ENCODE data around the gene ITPRID2. TPM values are rescaled to one million over a fixed set of nuclear protein-coding genes. Genes with fewer than 3 reads are reported as not detected.
A peak's percentile ranks its signal among the peaks of the same experiment; 100 is the strongest.

ITPRID2 gene
- total RNA-seq, 1 donor from 2014 or later, result 64.1 TPM

DNA sequence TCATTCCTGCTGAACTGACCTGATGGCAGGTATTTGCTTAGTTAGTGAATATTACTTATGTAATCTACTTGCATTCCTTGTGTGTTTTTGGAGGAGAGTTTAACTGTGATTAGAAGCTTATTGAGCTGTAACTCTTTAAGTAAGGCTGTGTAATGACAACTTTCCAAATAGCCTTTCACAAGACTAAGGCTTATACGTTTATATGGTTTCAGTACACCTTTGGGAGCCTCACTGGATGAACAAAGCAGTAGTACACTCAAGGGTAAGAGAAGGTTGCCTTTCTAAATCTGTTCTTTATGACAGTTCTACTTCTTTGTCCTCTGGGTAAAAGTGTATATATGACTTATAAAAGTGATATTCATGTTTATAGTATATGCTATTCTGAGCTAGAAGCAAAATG lies 4.3 kb downstream of the ITPRID2 start:
- Histone ChIP-seq H3K4me3 (peak overlapping the region in 1 of 2 donors; percentile 14), H3K4me1 (peaks cover 48% of the 10 kb centered on the region)
- intact Hi-C loops (cut with DNase I), result no loop called here

GRCh38 chr2:181896286-181896685 lies 4.8 kb downstream of the ITPRID2 start:
- intact Hi-C loops (cut with DNase I), result no loop called here
- TF ChIP-seq POLR2AphosphoS5 (IDR thresholded peaks at IDR 0.05; ENCODE audit: insufficient read depth in 1 of 2, low read depth in 1 of 2), result no peak
- no peak for TF ChIP-seq POLR2A (IDR thresholded peaks at IDR 0.05)
- TF ChIP-seq CTCF (IDR thresholded peaks at IDR 0.05), result no peak
- no peak overlapping the region for H3K27ac ChIP-seq
- peaks cover 44% of the 10 kb centered on the region for H3K4me1 ChIP-seq
- no peaks in the 10 kb centered on the region for H3K9me3 ChIP-seq
- H3K4me3 ChIP-seq, result no peak overlapping the region
- H3K27me3 ChIP-seq, result no peaks in the 10 kb centered on the region
- H3K36me3 ChIP-seq, result peaks cover 0 to 28% of the 10 kb centered on the region in 2 donors
- no peak for DNase-seq (ENCODE audit: extremely low spot score in 2 of 2)

More for the DNA sequence above, 4.3 kb downstream of the ITPRID2 start:
- peak overlapping the region; percentile 6 for H3K27ac ChIP-seq
- no peaks in the 10 kb centered on the region for H3K9me3 ChIP-seq
- TF ChIP-seq POLR2AphosphoS5 (IDR thresholded peaks at IDR 0.05; ENCODE audit: insufficient read depth in 1 of 2, low read depth in 1 of 2) (no peak), CTCF (IDR thresholded peaks at IDR 0.05) (no peak), POLR2A (IDR thresholded peaks at IDR 0.05) (no peak)
- H3K27me3 ChIP-seq, result no peaks in the 10 kb centered on the region
- DNase-seq (ENCODE audit: extremely low spot score in 2 of 2), result no peak
- peaks cover 0 to 23% of the 10 kb centered on the region in 2 donors for H3K36me3 ChIP-seq

DNA sequence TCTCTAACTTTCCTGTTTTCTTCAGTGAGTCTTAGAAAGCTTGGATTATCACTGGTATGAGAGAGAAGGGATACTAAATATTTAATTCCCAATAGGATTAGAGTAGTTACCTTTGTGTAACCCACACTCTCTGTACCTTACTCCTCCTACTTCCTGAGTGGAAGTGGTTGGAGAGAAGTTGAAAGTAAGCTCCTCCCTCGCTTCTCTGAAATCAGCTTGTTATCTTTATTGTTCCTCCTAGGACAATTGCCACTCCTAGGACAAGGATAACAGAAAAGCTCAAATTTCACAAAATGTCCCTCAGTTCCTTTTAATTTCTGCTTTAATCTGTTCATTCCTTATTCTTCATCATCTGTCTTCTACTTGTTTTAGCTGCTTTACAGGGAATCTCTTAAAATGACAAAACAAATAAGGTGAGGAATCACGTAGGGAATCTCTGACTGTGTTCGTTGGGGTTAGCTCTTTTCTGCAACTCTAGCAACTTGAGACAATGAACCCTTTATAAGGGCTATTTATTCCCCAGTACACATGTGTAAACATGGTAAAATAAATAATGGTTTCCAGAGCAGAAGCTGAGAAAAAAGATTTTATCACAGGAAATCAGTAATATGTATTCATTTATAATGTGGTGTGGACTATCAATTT lies 8.6 kb downstream of the ITPRID2 start:
- no peak overlapping the region for H3K4me3 ChIP-seq
- H3K27ac ChIP-seq, result no peak overlapping the region
- intact Hi-C loops (cut with DNase I), result no loop called here
- DNase-seq (ENCODE audit: extremely low spot score in 2 of 2), result no peak
- TF ChIP-seq POLR2AphosphoS5 (IDR thresholded peaks at IDR 0.05; ENCODE audit: insufficient read depth in 1 of 2, low read depth in 1 of 2), result no peak
- TF ChIP-seq POLR2A (IDR thresholded peaks at IDR 0.05), result no peak
- no peak for TF ChIP-seq CTCF (IDR thresholded peaks at IDR 0.05)
- H3K27me3 ChIP-seq, result no peaks in the 10 kb centered on the region
- peaks cover 0 to 49% of the 10 kb centered on the region in 2 donors for H3K36me3 ChIP-seq
- H3K4me1 ChIP-seq, result peaks cover 41% of the 10 kb centered on the region
- no peaks in the 10 kb centered on the region for H3K9me3 ChIP-seq

GRCh38 chr2:181902625-181903024 lies 11.1 kb downstream of the ITPRID2 start:
- Histone ChIP-seq H3K4me1 (peaks cover 24% of the 10 kb centered on the region), H3K36me3 (peaks cover 0 to 54% of the 10 kb centered on the region in 2 donors), H3K27ac (no peak overlapping the region), H3K4me3 (no peak overlapping the region), H3K9me3 (no peaks in the 10 kb centered on the region), H3K27me3 (no peaks in the 10 kb centered on the region)
- intact Hi-C loops (cut with DNase I), result no loop called here
- no peak for TF ChIP-seq POLR2AphosphoS5 (IDR thresholded peaks at IDR 0.05; ENCODE audit: insufficient read depth in 1 of 2, low read depth in 1 of 2)
- TF ChIP-seq POLR2A (IDR thresholded peaks at IDR 0.05), result no peak
- no peak for TF ChIP-seq CTCF (IDR thresholded peaks at IDR 0.05)
- DNase-seq (ENCODE audit: extremely low spot score in 2 of 2), result no peak

DNA sequence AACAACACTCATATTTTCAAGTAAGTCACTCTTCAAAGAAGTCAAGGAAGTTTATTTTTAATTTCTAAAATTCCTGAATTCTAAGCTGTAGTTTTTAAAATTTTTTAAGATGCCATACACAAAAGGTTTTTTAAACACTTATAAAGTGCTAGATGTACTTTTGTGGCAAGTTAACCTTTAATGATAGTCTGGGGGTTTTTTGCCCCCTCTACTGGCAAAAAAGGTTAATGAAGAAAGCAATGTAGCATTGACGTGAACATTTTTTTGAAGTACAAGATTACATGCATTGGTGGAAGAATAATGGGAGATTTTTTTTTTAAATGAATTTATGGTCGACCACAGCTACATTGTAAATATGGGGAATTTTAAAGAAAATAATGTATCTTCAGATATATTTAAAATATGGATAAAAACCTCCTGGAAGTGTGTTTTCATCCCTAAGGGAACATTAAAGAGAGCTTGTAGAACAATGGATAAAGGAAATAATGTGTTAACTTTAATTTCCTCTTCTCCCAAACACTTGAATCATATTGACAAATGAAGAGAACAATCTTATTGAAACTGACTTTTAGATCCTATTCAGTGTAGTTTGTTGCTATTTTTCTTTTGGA lies 12.6 kb downstream of the ITPRID2 start:
- no peaks in the 10 kb centered on the region for H3K9me3 ChIP-seq
- H3K36me3 ChIP-seq, result peaks cover 0 to 48% of the 10 kb centered on the region in 2 donors
- no peak overlapping the region for H3K4me3 ChIP-seq
- H3K27me3 ChIP-seq, result no peaks in the 10 kb centered on the region
- DNase-seq (ENCODE audit: extremely low spot score in 2 of 2), result no peak
- intact Hi-C loops (cut with DNase I), result no loop called here
- peaks cover 30% of the 10 kb centered on the region for H3K4me1 ChIP-seq
- no peak overlapping the region for H3K27ac ChIP-seq
- TF ChIP-seq CTCF (IDR thresholded peaks at IDR 0.05), result peak; percentile 2 to 50 (median 18)
- TF ChIP-seq POLR2A (IDR thresholded peaks at IDR 0.05), result no peak
- TF ChIP-seq POLR2AphosphoS5 (IDR thresholded peaks at IDR 0.05; ENCODE audit: insufficient read depth in 1 of 2, low read depth in 1 of 2), result no peak
